PC-9 (cell line): ENCODE data around the gene SRSF12. TPM values are rescaled to one million over a fixed set of nuclear protein-coding genes. Genes with fewer than 3 reads are reported as not detected.

Source experiments
- BruUV-seq: library from RNA; stranded (reverse); fragments of 400-500 nt; replicated peaks from 2 replicates; lab custom pipeline; 2021; lab: Mats Ljungman, UMichigan
- CTCF ChIA-PET: fragments of 300-600 bp; sonication (Branson Sonifier 250); formaldehyde crosslinking; loops from one replicate; lab custom pipeline; 2022; ENCODE audit warnings: antibody characterized with exemption; lab: Charles Lee
- POLR2A ChIA-PET: fragments of 300-600 bp; sonication (Branson Sonifier 250); formaldehyde crosslinking; loops from one replicate; lab custom pipeline; 2022; ENCODE audit warnings: antibody characterized with exemption; ENCODE audit not compliant: unreplicated experiment; lab: Charles Lee
- DNase-seq, 2 experiments: peaks; one replicate each; pipeline versions ENCODE4 v3.0.0 to v3.0.0-alpha.2; 2015 to 2022; ENCODE audit warnings: mixed read lengths in 1 of 2
- H2AFZ ChIP-seq: fragments of 200-600 bp; sonication (generic); 2 replicates; pipeline ENCODE4 v1.8.1; 2017; ENCODE audit warnings: antibody characterized with exemption
- H3F3A ChIP-seq: fragments of 200-600 bp; sonication (generic); 2 replicates; pipeline ENCODE4 v1.8.1; 2017; ENCODE audit warnings: antibody characterized with exemption, mild to moderate bottlenecking, low read depth; ENCODE audit not compliant: insufficient read depth
- H3K27ac ChIP-seq: fragments of 200-600 bp; sonication (generic); 2 replicates; pipeline ENCODE4 v1.6.1; 2016; ENCODE audit warnings: mixed run types
- H3K27me3 ChIP-seq: fragments of 200-600 bp; sonication (generic); 2 replicates; pipeline ENCODE4 v1.6.1; 2016; ENCODE audit warnings: low read depth, mixed run types; ENCODE audit not compliant: insufficient read depth
- H3K36me3 ChIP-seq: fragments of 200-600 bp; sonication (generic); 2 replicates; pipeline ENCODE4 v1.6.1; 2016; ENCODE audit warnings: low read depth, mixed run types
- H3K4me1 ChIP-seq: fragments of 200-600 bp; sonication (generic); replicated peaks from 2 replicates; pipeline ENCODE4 v1.6.1; 2016; ENCODE audit warnings: mixed run types; ENCODE audit not compliant: insufficient read depth
- H3K4me2 ChIP-seq: fragments of 200-600 bp; sonication (generic); 2 replicates; pipeline ENCODE4 v1.6.1; 2017; ENCODE audit warnings: mixed run types
- H3K4me3 ChIP-seq: fragments of 200-600 bp; sonication (generic); 2 replicates; pipeline ENCODE4 v1.6.1; 2016; ENCODE audit warnings: mixed run types
- H3K79me2 ChIP-seq: fragments of 200-600 bp; sonication (generic); 2 replicates; pipeline ENCODE4 v1.6.1; 2017; ENCODE audit warnings: low read depth, mixed run types
- H3K9me2 ChIP-seq: fragments of 200-600 bp; sonication (generic); 2 replicates; pipeline ENCODE4 v1.8.1; 2017; ENCODE audit warnings: mild to moderate bottlenecking; ENCODE audit not compliant: insufficient read depth
- H3K9me3 ChIP-seq: fragments of 200-600 bp; sonication (generic); 2 replicates; pipeline ENCODE4 v1.8.1; 2016; ENCODE audit warnings: low read depth; ENCODE audit not compliant: insufficient read depth
- H4K20me1 ChIP-seq: fragments of 200-600 bp; sonication (generic); 2 replicates; pipeline ENCODE4 v1.8.1; 2017; ENCODE audit not compliant: insufficient read depth
- CTCF ChIP-seq: fragments of 200-600 bp; sonication (generic); conservative IDR thresholded peaks from 2 replicates; pipeline ENCODE4 v1.6.1; 2017; ENCODE audit warnings: mixed run types, antibody characterized with exemption, mild to moderate bottlenecking, moderate library complexity
- EZH2 ChIP-seq: fragments of 200-600 bp; sonication (generic); IDR thresholded peaks from 2 replicates; pipeline ENCODE4 v1.8.0; 2017; ENCODE audit warnings: antibody characterized with exemption, low read depth
- intact Hi-C: fragments of 100-400 bp; cut with micrococcal nuclease; formaldehyde crosslinking; loops from one replicate; pipeline ENCODE4 v1.10.0; 2022; ENCODE audit not compliant: unreplicated experiment
- total RNA-seq: library from RNA; stranded (reverse); gene quantifications from 2 replicates; pipeline ENCODE4 v1.2.3, GENCODE V29; 2021

Gene SRSF12
- total RNA-seq, 1 experiment from 2014 or later: not detected

GRCh38 chr6:89071036-89071435 is 46.8 kb downstream of the SRSF12 start:
- Histone ChIP-seq H3K27me3 (no peaks in the 10 kb centered on the region), H3K9me3 (no peaks in the 10 kb centered on the region), H3K36me3 (no peaks in the 10 kb centered on the region), H3K27ac (no peak overlapping the region), H3K4me1 (no peaks in the 10 kb centered on the region), H3K4me3 (no peak overlapping the region), H3K9me2 (no peaks in the 10 kb centered on the region), H3K79me2 (no peaks in the 10 kb centered on the region), H3F3A (no peaks in the 10 kb centered on the region), H4K20me1 (no peaks in the 10 kb centered on the region), H2AFZ (no peak overlapping the region), H3K4me2 (no peak overlapping the region)
- CTCF ChIA-PET: interaction anchor here (0.7 kb wide), 1 partner anchor 128 kb away, joined by 3 read pairs; no protein-coding TSS in a partner anchor
- TF ChIP-seq CTCF (no peak), EZH2 (no peak)
- BruUV-seq: no TSS peak
- POLR2A ChIA-PET: interaction anchor here (0.6 kb wide), 1 partner anchor 107 kb away, joined by 6 read pairs; the partner anchor contains the start of gene RNGTT
- DNase-seq: no peak
- intact Hi-C loops: no loop called here

GRCh38 chr6:89069536-89070163 is 48.2 kb downstream of the SRSF12 start:
- H4K20me1 ChIP-seq: no peaks in the 10 kb centered on the region
- H3K9me3 ChIP-seq: no peaks in the 10 kb centered on the region
- no peaks in the 10 kb centered on the region for H3K79me2 ChIP-seq
- H3F3A ChIP-seq: no peaks in the 10 kb centered on the region
- H3K4me2 ChIP-seq: no peak overlapping the region
- no peak for DNase-seq
- BruUV-seq: no TSS peak
- TF ChIP-seq CTCF (no peak), EZH2 (no peak)
- H3K9me2 ChIP-seq: no peaks in the 10 kb centered on the region
- H3K4me3 ChIP-seq: no peak overlapping the region
- no peak overlapping the region for H2AFZ ChIP-seq
- intact Hi-C loops: no loop called here
- CTCF ChIA-PET: interaction anchor here (0.6 kb wide), 1 partner anchor 348 kb away, joined by 3 read pairs; no protein-coding TSS in a partner anchor
- H3K27me3 ChIP-seq: no peaks in the 10 kb centered on the region
- H3K4me1 ChIP-seq: no peaks in the 10 kb centered on the region
- H3K27ac ChIP-seq: no peak overlapping the region
- POLR2A ChIA-PET: no interaction called here
- H3K36me3 ChIP-seq: no peaks in the 10 kb centered on the region

DNA sequence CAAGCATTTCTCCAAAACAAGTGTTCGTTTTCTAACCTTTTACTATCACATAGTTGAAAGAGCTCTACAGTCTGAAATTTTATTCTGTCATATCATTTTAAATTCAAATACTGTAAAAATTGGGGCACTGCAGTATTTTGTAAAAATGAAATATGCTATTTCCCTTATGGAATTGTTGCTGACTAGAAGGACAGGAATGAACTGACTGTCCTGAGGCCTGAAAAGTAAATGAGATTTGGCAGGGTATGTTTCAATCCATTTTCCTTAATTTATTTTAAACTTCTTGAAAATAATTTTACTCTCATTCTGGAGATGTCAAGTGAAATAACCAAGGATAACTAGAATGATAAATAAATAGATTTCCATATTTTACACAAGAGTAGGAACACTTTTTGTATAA is 49.2 kb downstream of the SRSF12 start:
- no peaks in the 10 kb centered on the region for H3K36me3 ChIP-seq
- no peaks in the 10 kb centered on the region for H3F3A ChIP-seq
- CTCF ChIA-PET: interaction anchor here (0.6 kb wide), 1 partner anchor 349 kb away, joined by 3 read pairs; no protein-coding TSS in a partner anchor
- no peak overlapping the region for H3K4me2 ChIP-seq
- no TSS peak for BruUV-seq
- H3K9me3 ChIP-seq: no peaks in the 10 kb centered on the region
- intact Hi-C loops: no loop called here
- no peak overlapping the region for H2AFZ ChIP-seq
- H3K9me2 ChIP-seq: no peaks in the 10 kb centered on the region
- H3K27ac ChIP-seq: no peak overlapping the region
- no peak for DNase-seq
- H4K20me1 ChIP-seq: no peaks in the 10 kb centered on the region
- no peaks in the 10 kb centered on the region for H3K4me1 ChIP-seq
- H3K79me2 ChIP-seq: no peaks in the 10 kb centered on the region
- POLR2A ChIA-PET: no interaction called here
- TF ChIP-seq EZH2 (no peak), CTCF (no peak)
- no peaks in the 10 kb centered on the region for H3K27me3 ChIP-seq
- no peak overlapping the region for H3K4me3 ChIP-seq
